A673 (cell line): ENCODE measurements around the gene CDSN. TPM values are rescaled to one million over a fixed set of nuclear protein-coding genes. Genes with fewer than 3 reads are reported as not detected.

Experiments
- BruUV-seq: library from RNA; stranded (reverse); fragments of 400-500 nt; replicated peaks from 2 replicates; lab custom pipeline; 2021; lab: Mats Ljungman, UMichigan
- CTCF ChIA-PET: fragments of 300-600 bp; sonication (Branson Sonifier 250); formaldehyde crosslinking; loops from one replicate; lab custom pipeline; 2022; ENCODE audit warnings: antibody characterized with exemption; lab: Charles Lee
- POLR2A ChIA-PET: fragments of 300-600 bp; sonication (Branson Sonifier 250); formaldehyde crosslinking; loops from one replicate; lab custom pipeline; 2022; ENCODE audit warnings: antibody characterized with exemption; ENCODE audit not compliant: low non-redundant PET; lab: Charles Lee
- DNase-seq: peaks from one replicate; pipeline ENCODE4 v3.0.0-alpha.2; 2015; ENCODE audit warnings: low spot score
- H3K27ac ChIP-seq: fragments of 200-600 bp; sonication (generic); 2 replicates; pipeline ENCODE4 v1.5.1; 2016; ENCODE audit warnings: mixed run types, low read depth, mild to moderate bottlenecking, mixed read lengths, antibody characterized with exemption, low read length; ENCODE audit not compliant: poor library complexity, severe bottlenecking
- H3K27me3 ChIP-seq: fragments of 200-600 bp; sonication (generic); replicated peaks from 2 replicates; pipeline ENCODE4 v1.6.1; 2017; ENCODE audit warnings: mixed run types, low read depth, mild to moderate bottlenecking, mixed read lengths, antibody characterized with exemption, low read length; ENCODE audit not compliant: insufficient read depth, poor library complexity
- H3K36me3 ChIP-seq: fragments of 200-600 bp; sonication (generic); 2 replicates; pipeline ENCODE4 v1.6.1; 2016; ENCODE audit warnings: mixed run types, mild to moderate bottlenecking, mixed read lengths, antibody characterized with exemption, low read length; ENCODE audit not compliant: insufficient read depth, poor library complexity, severe bottlenecking
- H3K4me1 ChIP-seq: fragments of 200-600 bp; sonication (generic); 2 replicates; pipeline ENCODE4 v1.6.1; 2017; ENCODE audit warnings: mixed run types, mild to moderate bottlenecking, mixed read lengths, antibody characterized with exemption, low read length; ENCODE audit not compliant: insufficient read depth, poor library complexity, severe bottlenecking
- H3K4me3 ChIP-seq: fragments of 200-600 bp; sonication (generic); 2 replicates; pipeline ENCODE4 v1.5.1; 2016; ENCODE audit warnings: low read depth, mixed run types, mild to moderate bottlenecking, mixed read lengths, low read length; ENCODE audit not compliant: poor library complexity, severe bottlenecking
- H3K9me3 ChIP-seq: fragments of 200-600 bp; sonication (generic); 2 replicates; pipeline ENCODE4 v1.6.1; 2016; ENCODE audit warnings: mixed run types, low read depth, mild to moderate bottlenecking, mixed read lengths, antibody characterized with exemption, low read length; ENCODE audit not compliant: poor library complexity, severe bottlenecking
- EZH2 ChIP-seq: fragments of 200-600 bp; sonication (generic); IDR thresholded peaks from 2 replicates; pipeline ENCODE4 v1.6.1; 2017; ENCODE audit warnings: borderline replicate concordance, low read depth, mild to moderate bottlenecking, mixed read lengths, antibody characterized with exemption, low read length; ENCODE audit not compliant: poor library complexity, severe bottlenecking
- intact Hi-C: fragments of 100-400 bp; cut with micrococcal nuclease; formaldehyde crosslinking; loops from one replicate; pipeline ENCODE4 v1.10.0; 2022; ENCODE audit not compliant: unreplicated experiment
- total RNA-seq: library from RNA; stranded (reverse); gene quantifications from 2 replicates; pipeline ENCODE4 v1.2.3, GENCODE V29; 2021
- TF ChIP-seq, protein P1 (sequence below): fragments of 300-800, 200-600 bp; sonication (generic); conservative IDR thresholded peaks from 2 replicates; pipeline ENCODE4 v1.5.1; 2017; ENCODE audit warnings: low read depth, mild to moderate bottlenecking, antibody characterized with exemption, low read length, moderate library complexity, mixed read lengths

Gene CDSN
- total RNA-seq, 1 experiment from 2014 or later: not detected

DNA sequence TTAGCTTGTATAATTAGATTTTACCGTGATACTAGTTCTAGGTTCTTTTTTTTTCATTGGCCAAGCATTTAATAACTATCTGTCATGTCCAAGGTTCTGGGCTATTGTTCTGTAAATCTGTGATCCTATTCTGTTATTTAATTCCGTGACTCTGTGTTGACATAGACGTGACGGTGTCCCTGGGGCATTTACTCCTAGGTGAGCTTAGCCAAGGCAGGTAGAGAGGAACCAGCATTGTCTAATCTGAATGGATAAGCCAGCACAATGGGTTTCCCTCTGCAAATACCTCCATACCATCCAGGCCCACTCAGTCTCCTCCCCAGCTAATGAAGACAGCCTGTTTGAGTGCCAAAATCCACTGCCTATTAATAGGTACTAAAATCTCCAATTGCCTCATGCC, 8.9 kb upstream of the CDSN start:
- H3K9me3 ChIP-seq: no peaks in the 10 kb centered on the region
- no peak for TF ChIP-seq EZH2
- TF ChIP-seq, protein P1, sequence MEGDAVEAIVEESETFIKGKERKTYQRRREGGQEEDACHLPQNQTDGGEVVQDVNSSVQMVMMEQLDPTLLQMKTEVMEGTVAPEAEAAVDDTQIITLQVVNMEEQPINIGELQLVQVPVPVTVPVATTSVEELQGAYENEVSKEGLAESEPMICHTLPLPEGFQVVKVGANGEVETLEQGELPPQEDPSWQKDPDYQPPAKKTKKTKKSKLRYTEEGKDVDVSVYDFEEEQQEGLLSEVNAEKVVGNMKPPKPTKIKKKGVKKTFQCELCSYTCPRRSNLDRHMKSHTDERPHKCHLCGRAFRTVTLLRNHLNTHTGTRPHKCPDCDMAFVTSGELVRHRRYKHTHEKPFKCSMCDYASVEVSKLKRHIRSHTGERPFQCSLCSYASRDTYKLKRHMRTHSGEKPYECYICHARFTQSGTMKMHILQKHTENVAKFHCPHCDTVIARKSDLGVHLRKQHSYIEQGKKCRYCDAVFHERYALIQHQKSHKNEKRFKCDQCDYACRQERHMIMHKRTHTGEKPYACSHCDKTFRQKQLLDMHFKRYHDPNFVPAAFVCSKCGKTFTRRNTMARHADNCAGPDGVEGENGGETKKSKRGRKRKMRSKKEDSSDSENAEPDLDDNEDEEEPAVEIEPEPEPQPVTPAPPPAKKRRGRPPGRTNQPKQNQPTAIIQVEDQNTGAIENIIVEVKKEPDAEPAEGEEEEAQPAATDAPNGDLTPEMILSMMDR: no peak
- H3K4me3 ChIP-seq: no peak overlapping the region
- CTCF ChIA-PET: interaction anchor here (0.6 to 1.6 kb wide), 2 partner anchors 8 to 42 kb away, joined by 3 to 6 read pairs; no protein-coding TSS in a partner anchor
- H3K36me3 ChIP-seq: no peaks in the 10 kb centered on the region
- POLR2A ChIA-PET: interaction anchor here (0.5 to 0.7 kb wide), 2 partner anchors 12 to 18 kb away, joined by 3 to 4 read pairs; no protein-coding TSS in a partner anchor
- H3K27ac ChIP-seq: no peak overlapping the region
- DNase-seq: no peak
- H3K27me3 ChIP-seq: no peaks in the 10 kb centered on the region
- peaks cover 16% of the 10 kb centered on the region for H3K4me1 ChIP-seq
- intact Hi-C loops: no loop called here
- BruUV-seq: no TSS peak

DNA sequence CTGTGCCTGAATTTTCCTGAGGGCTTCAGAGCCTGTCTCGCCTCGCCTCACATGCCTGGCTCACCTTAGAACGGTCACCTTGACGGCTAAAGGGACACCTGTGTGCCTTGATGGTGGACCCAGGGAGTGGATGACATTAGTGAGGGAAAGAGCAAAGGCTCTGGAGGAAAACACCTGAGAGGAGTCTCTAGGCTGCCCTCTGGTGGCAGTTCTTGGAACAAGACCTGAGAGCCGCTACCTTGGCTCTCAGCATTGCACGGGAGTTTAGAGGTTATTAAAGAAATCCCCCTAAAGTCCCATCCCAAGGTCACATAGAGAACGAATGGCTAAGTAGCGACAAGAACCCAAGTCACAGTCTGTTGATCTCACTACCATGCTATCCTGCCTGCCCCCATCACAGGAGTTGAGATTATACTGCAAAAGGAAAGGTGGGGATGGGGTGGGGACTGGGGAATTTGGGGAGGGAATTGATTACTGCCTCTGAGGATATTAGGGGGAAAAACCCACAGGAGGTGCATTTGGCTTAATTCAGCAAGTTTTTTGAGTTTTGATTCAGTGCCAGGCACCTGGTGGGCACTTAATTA, 7.9 kb upstream of the CDSN start:
- ChIA-PET POLR2A (no interaction called here), CTCF (interaction anchor here (0.6 to 1.6 kb wide), 2 partner anchors 9 to 41 kb away, joined by 3 to 6 read pairs; no protein-coding TSS in a partner anchor)
- H3K4me3 ChIP-seq: no peak overlapping the region
- H3K4me1 ChIP-seq: peaks cover 16% of the 10 kb centered on the region
- TF ChIP-seq, protein P1: peak; percentile 85
- TF ChIP-seq EZH2: no peak
- no peaks in the 10 kb centered on the region for H3K9me3 ChIP-seq
- no TSS peak for BruUV-seq
- peak; percentile 49 for DNase-seq
- no peak overlapping the region for H3K27ac ChIP-seq
- no peaks in the 10 kb centered on the region for H3K36me3 ChIP-seq
- no peaks in the 10 kb centered on the region for H3K27me3 ChIP-seq
- intact Hi-C loops: no loop called here

GRCh38 chr6:31126396-31127175, 6.3 kb upstream of the CDSN start:
- Histone ChIP-seq H3K36me3 (no peaks in the 10 kb centered on the region), H3K4me1 (peaks cover 16% of the 10 kb centered on the region), H3K27ac (no peak overlapping the region), H3K4me3 (no peak overlapping the region), H3K27me3 (no peaks in the 10 kb centered on the region), H3K9me3 (no peaks in the 10 kb centered on the region)
- no peak for TF ChIP-seq EZH2
- TF ChIP-seq, protein P1: no peak
- ChIA-PET POLR2A (no interaction called here), CTCF (interaction anchor here (0.7 kb wide), 1 partner anchor 39 kb away, joined by 3 read pairs; no protein-coding TSS in a partner anchor)
- BruUV-seq: no TSS peak
- intact Hi-C loops: no loop called here
- DNase-seq: no peak
